Esophagus squamous epithelium (tissue), 5 donors: ENCODE data around the gene DLL4. TPM values are rescaled to one million over a fixed set of nuclear protein-coding genes. Genes with fewer than 3 reads are reported as not detected.

Source experiments
- DNase-seq: peaks from one replicate; lab custom pipeline; 2025; lab: John Stamatoyannopoulos, UW
- H3K27ac ChIP-seq, 4 donors: fragments of 200-600 bp; sonication (generic); one replicate each; pipeline ENCODE4 v1.5.1; 2016 to 2019; ENCODE audit warnings: mild to moderate bottlenecking in 1 of 4
- H3K27me3 ChIP-seq, 4 donors: fragments of 200-600 bp; sonication (generic); 1 replicate in 3 of 4; 2 replicates in 1 of 4; pipeline versions ENCODE4 v1.5.1 to v1.6.0; 2017 to 2021; ENCODE audit warnings: antibody characterized with exemption in 1 of 4
- H3K36me3 ChIP-seq, 3 donors: fragments of 200-600 bp; sonication (generic); one replicate each; pipeline ENCODE4 v1.5.1; 2016 to 2019
- H3K4me1 ChIP-seq, 3 donors: fragments of 200-600 bp; sonication (generic); one replicate each; pipeline ENCODE4 v1.5.1; 2017 to 2019
- H3K4me3 ChIP-seq, 4 donors: fragments of 200-600 bp; sonication (generic); 1 replicate in 3 of 4; 2 replicates in 1 of 4; pipeline ENCODE4 v1.5.1; 2016 to 2019; ENCODE audit warnings: mild to moderate bottlenecking in 2 of 4, moderate library complexity in 1 of 4
- H3K9me3 ChIP-seq, 3 donors: fragments of 200-600 bp; sonication (generic); one replicate each; pipeline ENCODE4 v1.5.1; 2016 to 2019
- POLR2A ChIP-seq, 4 donors: fragments of 450-650 bp; IDR thresholded peaks; one replicate each; pipeline ENCODE4 v1.6.1; 2017; ENCODE audit warnings: antibody characterized with exemption in 4 of 4, mild to moderate bottlenecking in 4 of 4, moderate library complexity in 3 of 4
- WGBS, 2 donors: methylation state at CpG; one replicate each; pipeline ENCODE4 v1.1.5; 2018; 5-methylcytosine and 5-hydroxymethylcytosine counted together
- intact Hi-C: fragments of 100-400 bp; cut with DNase I; formaldehyde crosslinking; loops from one replicate; pipeline ENCODE4 v1.15.0; 2022
- total RNA-seq, 4 donors: library from RNA; depleted of rRNA; stranded (reverse); fragments of >200 nt; gene quantifications; one replicate each; pipeline ENCODE4 v1.1.0, GENCODE V29; 2016
- TF ChIP-seq, protein P1 (sequence below), 6 experiments: fragments of 450-650 bp in 4 of 6; fragments of 200-600 bp in 2 of 6; sonication (generic) in 2 of 6; IDR thresholded peaks; one replicate each; pipeline ENCODE4 v1.5.1; 2016 to 2019; ENCODE audit warnings: antibody characterized with exemption in 6 of 6, mild to moderate bottlenecking in 4 of 6, moderate library complexity in 4 of 6
- donor health status: DM: yes; HTN: yes; CAD: no.

DLL4 gene
- total RNA-seq, 4 donors from 2014 or later = 0.68 to 4.6 (median 1.3) TPM

- Histone ChIP-seq H3K9me3 (no peaks in the 10 kb centered on the region), H3K4me1 (peaks cover 0 to 15% (median 0%) of the 10 kb centered on the region in 3 donors), H3K27ac (no peak overlapping the region), H3K4me3 (no peak overlapping the region), H3K27me3 (no peaks in the 10 kb centered on the region), H3K36me3 (no peaks in the 10 kb centered on the region)
- intact Hi-C loops = no loop called here
- whole genome bisulfite sequencing, 2 donors = 73 to 87% methylated on average over 12 of the region's 12 CpGs
- no peak for TF ChIP-seq POLR2A (IDR thresholded peaks at IDR 0.05)
- TF ChIP-seq, protein P1, sequence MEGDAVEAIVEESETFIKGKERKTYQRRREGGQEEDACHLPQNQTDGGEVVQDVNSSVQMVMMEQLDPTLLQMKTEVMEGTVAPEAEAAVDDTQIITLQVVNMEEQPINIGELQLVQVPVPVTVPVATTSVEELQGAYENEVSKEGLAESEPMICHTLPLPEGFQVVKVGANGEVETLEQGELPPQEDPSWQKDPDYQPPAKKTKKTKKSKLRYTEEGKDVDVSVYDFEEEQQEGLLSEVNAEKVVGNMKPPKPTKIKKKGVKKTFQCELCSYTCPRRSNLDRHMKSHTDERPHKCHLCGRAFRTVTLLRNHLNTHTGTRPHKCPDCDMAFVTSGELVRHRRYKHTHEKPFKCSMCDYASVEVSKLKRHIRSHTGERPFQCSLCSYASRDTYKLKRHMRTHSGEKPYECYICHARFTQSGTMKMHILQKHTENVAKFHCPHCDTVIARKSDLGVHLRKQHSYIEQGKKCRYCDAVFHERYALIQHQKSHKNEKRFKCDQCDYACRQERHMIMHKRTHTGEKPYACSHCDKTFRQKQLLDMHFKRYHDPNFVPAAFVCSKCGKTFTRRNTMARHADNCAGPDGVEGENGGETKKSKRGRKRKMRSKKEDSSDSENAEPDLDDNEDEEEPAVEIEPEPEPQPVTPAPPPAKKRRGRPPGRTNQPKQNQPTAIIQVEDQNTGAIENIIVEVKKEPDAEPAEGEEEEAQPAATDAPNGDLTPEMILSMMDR (IDR thresholded peaks at IDR 0.05) = no peak
- no peak for DNase-seq
Measured at GRCh38 chr15:40963201-40963600, 34.1 kb downstream of the DLL4 start.

DNA sequence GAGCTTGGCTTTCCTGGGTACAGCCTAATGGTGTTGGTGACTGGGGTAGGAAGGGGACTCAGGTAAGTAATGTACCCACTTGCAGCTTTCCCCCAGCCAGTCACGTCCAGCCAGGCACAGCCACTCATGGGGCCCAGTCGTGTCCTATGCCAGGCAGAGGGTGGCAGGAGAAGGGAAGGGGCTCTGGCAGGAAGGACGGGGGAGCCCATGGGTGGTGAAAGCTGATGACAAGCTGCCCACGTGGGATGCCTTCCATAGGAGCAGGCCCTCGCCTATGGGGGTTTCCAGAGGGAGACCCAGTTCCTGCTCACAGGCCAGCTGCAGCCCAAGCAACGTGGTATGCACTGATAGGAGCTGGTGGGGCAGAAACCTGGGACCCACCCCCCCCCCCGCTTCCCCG is 34.9 kb downstream of the DLL4 start:
- TF ChIP-seq POLR2A (IDR thresholded peaks at IDR 0.05) = no peak
- TF ChIP-seq, protein P1 (IDR thresholded peaks at IDR 0.05) = no peak
- no peak for DNase-seq
- Histone ChIP-seq H3K27me3 (no peaks in the 10 kb centered on the region), H3K4me3 (no peak overlapping the region), H3K4me1 (peaks cover 0 to 14% (median 0%) of the 10 kb centered on the region in 3 donors), H3K9me3 (no peaks in the 10 kb centered on the region), H3K36me3 (no peaks in the 10 kb centered on the region), H3K27ac (no peak overlapping the region)
- intact Hi-C loops = no loop called here
- 57 to 78% methylated on average over 1 to 6 of the region's 8 CpGs for WGBS, 2 donors

GRCh38 chr15:40964634-40965033 is 35.5 kb downstream of the DLL4 start:
- H3K4me1 ChIP-seq = peaks cover 0 to 14% (median 0%) of the 10 kb centered on the region in 3 donors
- H3K27ac ChIP-seq = no peak overlapping the region
- H3K36me3 ChIP-seq = no peaks in the 10 kb centered on the region
- WGBS, 2 donors = 75 to 80% methylated on average over 6 to 11 of the region's 13 CpGs
- H3K9me3 ChIP-seq = no peaks in the 10 kb centered on the region
- TF ChIP-seq, protein P1 (IDR thresholded peaks at IDR 0.05) = no peak
- TF ChIP-seq POLR2A (IDR thresholded peaks at IDR 0.05) = no peak
- no peak for DNase-seq
- intact Hi-C loops = no loop called here
- H3K27me3 ChIP-seq = no peaks in the 10 kb centered on the region
- H3K4me3 ChIP-seq = no peak overlapping the region

- 60 to 67% methylated on average over 7 of the region's 7 CpGs for WGBS, 2 donors
- no peak for TF ChIP-seq POLR2A (IDR thresholded peaks at IDR 0.05)
- TF ChIP-seq, protein P1 (IDR thresholded peaks at IDR 0.05) = no peak
- Histone ChIP-seq H3K4me1 (peaks cover 0 to 20% (median 0%) of the 10 kb centered on the region in 3 donors), H3K27ac (no peak overlapping the region), H3K9me3 (no peaks in the 10 kb centered on the region), H3K27me3 (no peaks in the 10 kb centered on the region), H3K4me3 (no peak overlapping the region), H3K36me3 (no peaks in the 10 kb centered on the region)
- intact Hi-C loops = no loop called here
- no peak for DNase-seq
Measured at GRCh38 chr15:40968290-40969085, 39.3 kb downstream of the DLL4 start.

GRCh38 chr15:40969363-40969762 is 40.2 kb downstream of the DLL4 start:
- no peaks in the 10 kb centered on the region for H3K36me3 ChIP-seq
- no peak overlapping the region for H3K27ac ChIP-seq
- DNase-seq = no peak
- H3K4me1 ChIP-seq = peaks cover 0 to 20% (median 0%) of the 10 kb centered on the region in 3 donors
- intact Hi-C loops = no loop called here
- TF ChIP-seq, protein P1 (IDR thresholded peaks at IDR 0.05) = no peak
- no peak for TF ChIP-seq POLR2A (IDR thresholded peaks at IDR 0.05)
- WGBS, 2 donors = 89 to 91% methylated on average over 8 of the region's 8 CpGs
- no peaks in the 10 kb centered on the region for H3K9me3 ChIP-seq
- no peaks in the 10 kb centered on the region for H3K27me3 ChIP-seq
- H3K4me3 ChIP-seq = no peak overlapping the region
